ENCODE measurements around the gene GUCA2A.

GRCh38 chr1:42142894-42143675 lies 21.5 kb downstream of the GUCA2A start:
- TF ChIP-seq, protein P1, sequence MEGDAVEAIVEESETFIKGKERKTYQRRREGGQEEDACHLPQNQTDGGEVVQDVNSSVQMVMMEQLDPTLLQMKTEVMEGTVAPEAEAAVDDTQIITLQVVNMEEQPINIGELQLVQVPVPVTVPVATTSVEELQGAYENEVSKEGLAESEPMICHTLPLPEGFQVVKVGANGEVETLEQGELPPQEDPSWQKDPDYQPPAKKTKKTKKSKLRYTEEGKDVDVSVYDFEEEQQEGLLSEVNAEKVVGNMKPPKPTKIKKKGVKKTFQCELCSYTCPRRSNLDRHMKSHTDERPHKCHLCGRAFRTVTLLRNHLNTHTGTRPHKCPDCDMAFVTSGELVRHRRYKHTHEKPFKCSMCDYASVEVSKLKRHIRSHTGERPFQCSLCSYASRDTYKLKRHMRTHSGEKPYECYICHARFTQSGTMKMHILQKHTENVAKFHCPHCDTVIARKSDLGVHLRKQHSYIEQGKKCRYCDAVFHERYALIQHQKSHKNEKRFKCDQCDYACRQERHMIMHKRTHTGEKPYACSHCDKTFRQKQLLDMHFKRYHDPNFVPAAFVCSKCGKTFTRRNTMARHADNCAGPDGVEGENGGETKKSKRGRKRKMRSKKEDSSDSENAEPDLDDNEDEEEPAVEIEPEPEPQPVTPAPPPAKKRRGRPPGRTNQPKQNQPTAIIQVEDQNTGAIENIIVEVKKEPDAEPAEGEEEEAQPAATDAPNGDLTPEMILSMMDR (conservative IDR thresholded peaks at IDR 0.05; ENCODE audit: low read length) = no peak
- TF ChIP-seq EZH2phosphoT487 (IDR thresholded peaks at IDR 0.05; ENCODE audit: borderline replicate concordance, low read depth, low read length) = no peak
